T-helper 1 cell treated with Interleukin-12 subunit alpha and Interleukin-12 subunit beta and Interleukin-4 antibody, amounts not matched to agents 30 ng/mL and 1 ng/mL, for 36 hours (primary cell): Measurements from ENCODE around the gene TBC1D30. TPM values are rescaled to one million over a fixed set of nuclear protein-coding genes. Genes with fewer than 3 reads are reported as not detected.
"Not testable (repeated sequence)": the region's sequence is repeated elsewhere in the genome, so short reads cannot be mapped to it uniquely, and the experiment has no call there.

Experiments
- intact Hi-C: fragments of 100-400 bp; cut with micrococcal nuclease; formaldehyde crosslinking; loops from one replicate; pipeline ENCODE4 v1.15.1; 2024
- total RNA-seq: library from RNA; stranded (reverse); gene quantifications from 2 replicates; pipeline ENCODE4 v1.2.3, GENCODE V29; 2022

Gene TBC1D30, protein sequence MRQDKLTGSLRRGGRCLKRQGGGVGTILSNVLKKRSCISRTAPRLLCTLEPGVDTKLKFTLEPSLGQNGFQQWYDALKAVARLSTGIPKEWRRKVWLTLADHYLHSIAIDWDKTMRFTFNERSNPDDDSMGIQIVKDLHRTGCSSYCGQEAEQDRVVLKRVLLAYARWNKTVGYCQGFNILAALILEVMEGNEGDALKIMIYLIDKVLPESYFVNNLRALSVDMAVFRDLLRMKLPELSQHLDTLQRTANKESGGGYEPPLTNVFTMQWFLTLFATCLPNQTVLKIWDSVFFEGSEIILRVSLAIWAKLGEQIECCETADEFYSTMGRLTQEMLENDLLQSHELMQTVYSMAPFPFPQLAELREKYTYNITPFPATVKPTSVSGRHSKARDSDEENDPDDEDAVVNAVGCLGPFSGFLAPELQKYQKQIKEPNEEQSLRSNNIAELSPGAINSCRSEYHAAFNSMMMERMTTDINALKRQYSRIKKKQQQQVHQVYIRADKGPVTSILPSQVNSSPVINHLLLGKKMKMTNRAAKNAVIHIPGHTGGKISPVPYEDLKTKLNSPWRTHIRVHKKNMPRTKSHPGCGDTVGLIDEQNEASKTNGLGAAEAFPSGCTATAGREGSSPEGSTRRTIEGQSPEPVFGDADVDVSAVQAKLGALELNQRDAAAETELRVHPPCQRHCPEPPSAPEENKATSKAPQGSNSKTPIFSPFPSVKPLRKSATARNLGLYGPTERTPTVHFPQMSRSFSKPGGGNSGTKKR
- 0.02 and 0.15 TPM in 2 replicates for total RNA-seq

DNA sequence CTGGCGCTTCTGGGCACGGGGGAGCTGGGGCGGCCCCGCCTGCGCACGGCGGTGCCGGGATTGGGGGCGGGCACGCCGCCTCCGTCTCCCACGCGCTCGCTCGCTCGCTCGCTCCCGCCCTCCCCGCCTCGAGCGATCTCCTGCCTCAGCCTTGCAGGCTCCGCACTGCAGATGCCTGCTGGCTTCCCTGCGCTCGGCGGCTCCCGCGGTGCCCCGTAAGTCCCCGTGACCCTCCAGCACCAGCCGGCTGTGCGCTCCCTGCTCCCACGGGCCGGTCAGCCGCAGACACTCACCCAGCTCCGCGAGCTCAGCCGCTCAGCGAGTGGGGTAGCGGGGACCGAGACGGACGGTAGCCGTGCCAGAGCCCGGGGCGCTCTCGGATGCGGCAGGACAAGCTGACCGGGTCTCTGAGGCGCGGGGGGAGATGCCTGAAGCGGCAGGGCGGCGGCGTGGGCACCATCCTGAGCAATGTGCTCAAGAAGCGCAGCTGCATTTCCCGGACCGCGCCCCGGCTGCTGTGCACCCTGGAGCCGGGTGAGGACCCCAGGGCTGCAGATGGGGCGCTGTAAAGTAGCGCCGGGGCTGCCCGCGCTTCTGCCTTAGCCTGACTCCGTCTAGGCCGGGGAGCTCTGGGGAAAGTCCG lies at the start of gene TBC1D30:
Gene TBC1D30, plus strand, starts transcription at position 148 of the 643 bp plus-strand sequence. Its CDS starts 233 bp downstream, at position 381.
- intact Hi-C loops = loop anchor here (10.0 kb wide), 1 partner anchor 1000 kb away; the partner anchor contains the start of gene HMGA2

DNA sequence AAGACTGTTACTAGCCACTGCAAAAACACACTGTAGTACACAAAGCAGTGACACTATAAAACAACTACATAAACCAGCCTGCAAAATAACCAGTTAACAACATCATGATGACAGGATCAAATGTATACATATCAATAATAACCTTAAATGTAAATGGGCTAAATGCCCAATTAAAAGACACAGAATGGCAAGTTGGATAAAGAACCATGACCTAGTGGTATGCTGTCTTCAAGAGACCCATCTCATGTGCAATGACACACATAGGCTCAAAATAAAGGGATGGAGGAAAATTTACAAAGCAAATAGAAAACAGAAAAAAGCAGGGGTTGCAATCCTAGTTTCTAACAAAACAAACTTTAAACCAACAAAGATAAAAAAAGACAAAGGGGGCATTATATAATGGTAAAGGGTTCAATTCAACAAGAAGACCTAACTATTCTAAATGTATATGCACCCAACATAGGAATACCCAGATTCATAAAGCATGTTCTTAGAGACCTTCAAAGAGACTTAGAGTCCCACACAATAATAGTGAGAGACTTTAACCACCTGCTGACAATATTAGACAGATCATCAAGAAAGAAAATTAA lies 49.2 kb upstream of the TBC1D30 start:
- intact Hi-C loops = not testable (repeated sequence)

DNA sequence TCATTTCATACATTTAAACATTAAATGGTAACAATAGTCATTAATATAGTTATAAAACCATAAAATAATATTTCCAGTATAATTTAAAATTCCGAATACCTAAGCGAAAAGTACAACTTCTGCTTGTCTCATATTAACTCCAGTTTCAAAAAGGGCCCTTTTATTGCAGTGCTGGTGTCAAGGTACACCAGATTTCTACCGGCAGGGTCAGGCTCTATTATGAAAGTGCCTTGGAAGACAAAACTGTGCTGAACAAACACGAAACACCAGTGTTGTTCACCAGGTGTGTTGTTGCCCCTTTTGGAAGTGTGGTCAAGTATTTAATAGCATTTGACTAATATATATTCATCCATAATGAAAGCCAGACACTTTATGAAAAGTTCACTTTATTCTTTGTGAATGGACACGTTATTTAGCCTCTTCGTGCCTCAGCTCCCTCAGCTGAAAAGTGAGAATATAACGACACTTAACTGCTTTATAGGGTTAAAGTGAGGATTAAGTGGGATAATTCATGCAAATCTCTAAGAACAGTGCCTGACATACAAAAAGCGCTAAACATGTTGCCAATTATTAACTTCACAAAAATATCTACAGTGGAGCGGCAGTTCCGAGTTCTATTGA lies 45.0 kb upstream of the TBC1D30 start:
- intact Hi-C loops = no loop called here

DNA sequence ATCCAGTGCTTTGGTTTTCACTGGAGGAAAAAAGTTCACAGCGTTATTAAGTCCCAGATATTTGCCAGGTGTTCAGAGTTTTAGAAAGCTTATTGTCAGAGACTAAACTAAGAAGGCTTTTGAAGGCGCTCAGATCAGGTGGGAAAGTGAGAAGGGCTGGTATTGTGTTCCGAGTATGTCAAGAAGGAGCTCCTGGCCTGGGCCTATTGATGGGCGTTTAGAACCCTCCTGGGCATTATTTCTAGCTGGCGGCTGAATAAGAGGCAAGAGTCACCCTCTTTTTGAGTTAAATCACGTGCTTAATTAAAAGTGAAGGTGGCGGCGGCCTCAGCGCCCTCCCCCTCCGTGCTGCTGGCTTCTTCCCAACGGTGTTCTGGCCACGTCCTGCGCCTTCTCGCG lies 44.3 kb upstream of the TBC1D30 start:
- intact Hi-C loops = loop anchor here (2.0 kb wide), 1 partner anchor 21 kb away; the partner anchor contains the start of gene GNS

DNA sequence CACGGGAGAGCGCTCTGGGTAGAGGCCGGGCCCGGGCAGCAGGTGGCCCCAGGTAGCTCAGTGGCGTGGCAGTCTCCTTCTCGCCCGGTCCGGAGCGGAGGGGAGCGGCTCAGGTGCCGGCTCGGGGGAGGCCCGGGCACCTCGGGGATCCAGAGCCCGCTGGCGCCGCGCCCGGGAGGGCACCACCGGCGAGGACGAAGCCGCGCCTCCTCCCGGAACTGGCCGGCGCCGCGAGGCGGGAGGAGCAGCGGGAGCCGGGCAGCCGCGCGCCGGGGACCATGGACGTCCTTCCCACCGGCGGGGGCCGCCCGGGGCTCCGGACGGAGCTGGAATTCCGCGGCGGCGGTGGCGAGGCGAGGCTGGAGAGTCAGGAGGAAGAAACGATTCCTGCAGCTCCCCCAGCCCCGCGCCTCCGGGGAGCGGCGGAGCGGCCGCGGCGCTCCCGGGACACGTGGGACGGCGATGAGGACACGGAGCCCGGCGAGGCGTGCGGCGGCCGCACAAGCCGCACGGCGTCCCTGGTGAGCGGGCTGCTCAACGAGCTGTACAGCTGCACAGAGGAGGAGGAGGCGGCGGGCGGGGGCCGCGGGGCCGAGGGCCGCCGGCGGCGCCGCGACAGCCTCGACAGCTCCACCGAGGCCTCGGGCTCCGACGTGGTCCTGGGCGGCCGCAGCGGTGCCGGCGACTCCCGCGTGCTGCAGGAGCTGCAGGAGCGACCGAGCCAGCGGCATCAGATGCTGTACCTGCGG lies 43.7 kb upstream of the TBC1D30 start:
- intact Hi-C loops = loop anchor here (2.0 kb wide), 1 partner anchor 22 kb away; the partner anchor contains the start of gene GNS

DNA sequence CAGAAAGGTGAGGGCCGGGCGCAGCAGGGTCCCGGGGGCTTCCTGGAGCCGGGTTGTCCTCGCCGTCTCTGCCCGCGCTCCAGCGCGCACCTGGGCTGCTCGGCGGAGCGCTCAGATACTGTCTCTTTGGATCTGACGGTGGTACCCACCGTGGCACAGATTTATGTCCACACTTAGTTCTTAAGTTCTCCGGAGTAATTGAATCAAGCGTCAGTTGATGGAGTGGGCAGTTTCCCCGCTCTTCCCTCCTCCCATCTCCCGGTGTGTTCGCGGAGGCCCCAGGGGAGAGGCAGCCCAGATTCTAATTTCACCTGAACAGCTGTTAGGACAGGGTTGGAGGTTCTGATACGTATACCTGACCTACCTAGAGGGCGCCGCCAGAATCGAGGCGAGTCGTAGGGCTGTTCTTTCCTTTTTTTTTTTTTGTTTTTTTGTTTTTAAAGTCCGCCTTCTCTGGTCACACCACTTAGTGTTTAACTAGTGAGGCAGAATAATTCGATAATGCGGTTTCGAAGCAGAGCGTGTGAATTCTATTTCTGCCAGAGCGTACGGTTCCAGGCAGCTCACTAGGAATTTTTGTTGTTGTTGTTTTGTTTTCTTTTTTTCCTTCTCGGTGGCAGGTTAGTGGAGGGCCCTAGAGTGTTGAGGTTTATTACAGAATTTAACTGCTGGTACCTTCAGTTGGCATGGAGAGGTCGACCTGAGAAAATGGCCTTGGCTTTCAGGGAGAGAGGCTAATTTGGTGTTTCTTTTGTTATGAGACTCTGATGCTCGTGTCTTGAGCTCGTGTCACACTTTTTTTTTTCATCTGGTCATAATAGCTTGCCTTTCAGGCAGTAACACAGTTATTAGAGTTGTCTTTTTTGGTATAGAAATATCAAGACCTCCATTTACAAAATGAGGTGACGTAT lies 42.9 kb upstream of the TBC1D30 start:
- intact Hi-C loops = loop anchor here (2.0 kb wide), 1 partner anchor 23 kb away; the partner anchor contains the start of gene GNS

DNA sequence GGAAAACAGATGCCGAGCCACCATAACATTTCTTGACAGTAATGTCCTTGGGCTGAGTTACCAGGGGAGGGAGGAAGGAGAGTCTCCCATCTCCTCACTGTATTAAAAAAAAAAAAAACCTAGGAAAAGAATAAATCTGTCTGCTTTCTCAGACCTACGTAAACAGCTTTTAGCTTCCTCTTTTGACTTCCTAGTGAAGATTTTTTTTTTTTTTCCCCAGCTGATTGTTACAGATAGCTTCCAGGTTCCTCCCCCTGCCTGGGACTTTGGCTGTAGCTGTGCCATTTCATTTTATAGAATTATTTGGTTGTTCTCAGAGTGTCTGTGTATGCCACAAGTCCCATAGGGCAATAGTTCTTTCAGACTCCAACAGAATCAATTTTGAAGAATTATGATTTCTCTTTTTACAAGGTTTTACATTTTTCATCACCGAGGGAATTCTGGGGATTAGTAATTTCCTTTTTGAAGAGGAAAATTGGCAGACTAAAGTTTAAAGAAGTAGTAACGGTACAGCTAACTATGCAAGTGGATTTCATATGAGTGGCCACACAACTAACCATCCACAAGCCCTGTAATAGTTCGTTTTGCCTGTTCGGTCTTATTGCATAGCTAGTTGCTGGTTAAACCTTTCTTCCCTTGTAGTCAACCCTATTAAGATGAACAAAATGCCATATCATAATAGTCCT lies 42.1 kb upstream of the TBC1D30 start:
- intact Hi-C loops = no loop called here

DNA sequence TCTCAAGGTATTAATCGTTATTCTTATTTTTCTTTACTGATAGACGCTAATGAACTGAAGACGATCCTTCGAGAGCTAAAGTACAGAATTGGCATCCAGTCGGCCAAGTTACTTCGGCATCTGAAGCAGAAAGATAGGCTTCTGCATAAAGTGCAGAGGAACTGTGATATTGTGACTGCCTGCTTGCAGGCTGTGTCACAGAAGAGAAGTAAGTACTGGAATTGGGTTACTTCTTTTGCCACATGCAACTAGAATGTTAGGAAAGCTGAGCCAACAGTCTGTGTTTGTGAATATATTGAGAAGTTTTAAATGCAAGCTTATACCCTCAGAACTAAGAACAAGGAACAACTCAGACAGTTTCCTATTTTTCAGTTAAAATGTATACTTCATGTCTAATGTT lies 38.6 kb upstream of the TBC1D30 start:
- intact Hi-C loops = no loop called here

DNA sequence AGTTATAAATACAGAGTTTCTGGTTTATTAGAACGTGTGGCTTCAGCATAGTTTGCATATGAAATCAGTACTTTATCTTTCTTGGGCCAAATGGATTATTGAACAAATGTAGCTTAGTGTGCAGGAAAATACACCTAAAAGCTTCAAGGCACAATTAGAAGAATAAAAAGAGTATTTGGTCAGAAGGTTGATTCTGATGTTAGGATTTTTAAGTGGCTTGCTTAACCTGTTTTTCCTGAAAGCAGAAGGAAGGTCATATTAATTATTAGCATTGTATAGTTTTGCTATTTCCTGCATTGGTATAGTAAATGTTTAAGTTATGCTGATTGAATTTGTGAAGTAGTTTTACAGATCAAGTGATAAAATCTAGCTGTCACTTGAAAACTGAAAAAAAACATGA lies 34.3 kb upstream of the TBC1D30 start:
- intact Hi-C loops = no loop called here

DNA sequence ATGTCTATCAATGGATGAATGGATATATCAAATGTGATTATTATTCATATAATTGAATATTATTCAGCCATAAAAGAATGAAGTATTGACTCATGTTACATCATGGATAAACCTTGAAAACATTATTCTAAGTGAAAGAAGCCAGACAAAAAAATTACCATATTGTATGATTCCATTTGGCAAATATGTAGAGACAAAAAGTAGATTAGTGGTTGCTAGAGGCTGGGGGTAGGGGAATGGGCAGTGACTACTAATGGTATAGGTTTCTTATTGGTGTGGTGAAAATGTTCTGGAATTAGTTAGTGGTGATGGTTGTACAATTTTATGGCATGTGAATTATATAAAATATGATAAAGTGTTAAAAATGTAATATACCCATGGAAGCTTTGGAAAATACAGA lies 33.4 kb upstream of the TBC1D30 start:
- intact Hi-C loops = no loop called here

DNA sequence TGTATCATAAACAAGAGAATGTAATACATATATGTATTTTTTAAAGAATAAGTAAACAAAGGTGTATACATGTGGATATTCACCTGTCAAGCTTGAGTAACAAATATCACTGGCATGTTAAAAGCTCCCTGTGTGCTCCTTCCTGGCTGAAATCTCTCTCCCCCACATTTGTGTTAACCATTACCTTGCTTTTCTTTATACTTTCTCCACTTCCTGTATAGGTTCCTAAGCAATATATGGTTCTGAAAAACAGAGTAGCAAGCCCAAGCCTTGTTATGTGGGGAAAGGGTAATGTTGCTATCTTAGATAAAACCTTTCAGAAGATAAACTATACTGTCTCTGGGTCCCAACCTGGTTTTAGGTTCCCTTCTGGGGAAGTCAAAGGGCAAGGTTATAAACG lies 32.3 kb upstream of the TBC1D30 start:
- intact Hi-C loops = no loop called here

DNA sequence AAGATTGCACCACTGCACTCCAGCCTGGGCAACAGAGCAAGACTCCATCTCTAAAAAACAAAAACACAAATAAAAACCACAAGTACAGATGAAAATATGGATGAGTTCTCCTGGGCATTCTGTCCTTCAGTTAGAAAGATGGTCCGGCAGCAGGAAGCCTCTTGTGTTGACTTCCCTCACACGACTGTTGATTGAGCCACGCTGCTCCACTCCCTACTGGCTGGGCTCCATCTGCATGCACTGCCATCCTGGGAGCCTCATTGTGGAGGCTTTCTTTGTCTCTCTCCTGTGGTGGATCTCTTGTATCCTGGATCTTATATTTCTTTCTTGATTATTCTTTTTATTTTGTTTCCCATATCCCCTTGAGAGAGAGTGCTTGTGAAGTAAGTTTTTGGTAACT lies 30.8 kb upstream of the TBC1D30 start:
- intact Hi-C loops = no loop called here

DNA sequence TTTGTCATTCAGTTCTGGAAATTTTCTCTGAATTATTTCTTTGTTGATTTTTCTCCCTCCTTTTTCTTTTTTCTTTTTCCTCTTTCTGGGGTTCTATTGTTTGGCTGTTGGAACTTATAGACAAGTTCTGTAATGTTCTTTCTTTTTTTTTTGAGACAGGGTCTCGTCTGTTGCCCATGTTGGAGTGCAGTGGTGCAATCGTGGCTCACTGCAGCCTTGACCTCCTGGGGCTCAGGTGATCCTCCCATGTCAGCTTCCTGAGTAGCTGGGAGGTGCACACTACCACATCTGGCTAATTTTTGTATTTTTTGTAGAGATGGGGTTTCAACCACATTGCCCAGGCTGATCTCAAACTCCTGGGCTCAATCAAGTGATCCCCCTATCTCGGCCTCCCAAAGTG lies 30.1 kb upstream of the TBC1D30 start:
- intact Hi-C loops = no loop called here

DNA sequence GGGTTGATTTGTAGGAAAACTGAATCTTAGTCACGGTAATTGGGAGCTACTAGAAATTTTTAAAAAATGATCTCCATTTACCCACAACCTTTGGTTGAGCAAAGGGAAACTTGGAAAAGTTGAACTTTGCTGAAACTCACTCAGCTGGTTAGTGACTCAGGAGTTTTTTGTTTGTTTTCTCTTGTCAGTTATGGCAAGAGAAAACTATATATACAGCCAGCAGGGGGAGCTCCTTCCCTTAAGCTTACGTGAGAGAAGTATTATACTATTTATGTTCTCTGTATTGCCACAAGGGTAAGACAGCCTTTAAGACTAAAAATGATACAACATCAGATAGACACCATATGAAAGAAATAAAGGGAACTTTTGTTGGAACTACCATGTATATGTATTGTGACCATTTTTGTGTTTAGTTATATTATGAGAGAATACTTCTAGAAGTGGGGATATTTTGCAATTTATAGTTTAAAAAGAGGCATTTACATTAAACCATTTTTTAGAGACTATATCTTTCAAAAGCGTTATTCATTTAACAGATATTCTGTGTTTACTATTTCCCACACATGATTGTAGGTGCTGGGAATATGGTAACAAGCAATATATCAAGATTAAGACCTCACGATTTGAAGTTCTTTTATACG lies 28.1 kb upstream of the TBC1D30 start:
- intact Hi-C loops = loop anchor here (1.0 to 5.0 kb wide), 5 partner anchors 36 to 1186 kb away; no protein-coding TSS in a partner anchor

DNA sequence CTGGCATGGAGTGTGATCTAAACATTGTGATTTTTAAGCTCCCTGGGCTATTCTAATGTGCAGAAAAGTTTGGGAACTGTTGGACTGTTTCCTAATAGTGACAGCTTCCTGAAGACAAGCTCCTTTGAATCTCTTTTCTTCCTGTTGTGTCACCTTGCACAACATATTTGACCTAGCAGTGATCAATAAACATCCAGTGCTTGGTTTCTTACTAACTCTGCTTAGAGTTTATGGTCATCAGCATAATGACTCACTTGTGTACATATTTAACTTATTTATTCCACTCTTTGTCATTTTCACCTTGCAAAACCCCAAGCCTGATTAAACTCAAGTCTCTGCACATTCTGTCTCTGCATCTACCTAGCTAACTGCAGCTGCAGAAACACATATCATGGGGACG lies 27.3 kb upstream of the TBC1D30 start:
- intact Hi-C loops = loop anchor here (2.0 to 5.0 kb wide), 3 partner anchors 326 to 1185 kb away; no protein-coding TSS in a partner anchor

DNA sequence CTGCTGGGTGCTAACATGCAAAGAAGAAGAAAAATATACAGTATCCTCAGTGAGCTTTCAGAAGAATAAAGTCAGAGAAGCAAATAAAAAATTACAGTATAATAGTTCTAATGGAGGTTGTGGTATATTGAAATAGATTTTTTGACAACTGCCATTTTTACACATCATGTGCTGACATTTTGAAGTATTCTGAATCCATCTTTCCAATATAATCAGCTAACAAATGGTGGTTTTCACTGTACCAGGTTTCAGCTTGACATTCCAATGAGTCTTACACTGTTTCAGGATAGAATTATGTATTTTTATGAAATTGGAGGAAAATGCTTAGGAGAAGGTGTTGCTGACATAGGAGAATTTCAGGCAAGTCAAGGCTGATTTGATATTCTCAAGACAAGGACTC lies 26.3 kb upstream of the TBC1D30 start:
- intact Hi-C loops = loop anchor here (5.0 kb wide), 1 partner anchor 1184 kb away; no protein-coding TSS in a partner anchor

DNA sequence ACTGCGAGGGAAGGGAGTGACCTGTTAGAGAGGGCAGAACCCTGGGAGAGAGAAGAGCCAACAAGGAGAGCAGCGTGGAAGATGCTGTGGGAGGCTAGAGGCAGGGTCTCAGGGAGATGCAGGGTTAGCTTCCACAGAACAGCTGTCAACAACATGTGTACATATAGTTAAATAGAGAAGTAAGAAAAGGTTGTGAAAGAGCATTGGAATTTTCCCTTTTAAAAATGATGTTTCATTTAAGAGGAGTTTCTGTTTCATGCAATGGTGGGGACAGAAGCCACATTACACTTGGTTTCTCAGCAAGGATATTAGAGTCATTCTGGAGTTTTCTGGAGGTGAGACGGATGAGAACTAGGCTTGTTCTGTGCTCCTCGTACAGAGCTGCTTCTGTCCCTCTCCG lies 23.8 kb upstream of the TBC1D30 start:
- intact Hi-C loops = no loop called here

DNA sequence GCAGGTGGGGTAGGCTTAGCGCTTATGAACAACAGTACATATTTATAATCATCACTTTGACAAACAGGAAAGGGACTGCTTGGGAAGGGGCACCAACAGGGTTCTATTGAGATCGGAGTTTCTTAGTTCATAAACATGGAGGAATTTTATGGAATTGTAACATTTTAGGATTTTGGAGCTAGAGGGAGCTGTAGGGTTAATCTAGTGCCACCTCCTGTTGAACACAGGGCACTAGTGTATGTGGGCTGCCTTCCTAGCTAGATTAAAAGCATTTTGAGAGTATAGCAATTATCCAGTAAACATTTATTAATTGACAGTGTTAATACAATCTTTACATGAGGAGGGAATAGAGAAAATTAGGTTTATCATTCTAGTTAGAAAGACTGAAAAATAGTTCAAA lies 23.1 kb upstream of the TBC1D30 start:
- intact Hi-C loops = no loop called here
